GM12891 (cell line): Measurements from ENCODE around the gene UBE2E1.

Source experiments
- POLR2A ChIP-seq: IDR thresholded peaks from 2 replicates; pipeline ENCODE4 v1.6.1; 2011; ENCODE audit warnings: low read depth, low read length, control low read depth
- POLR2AphosphoS5 ChIP-seq: IDR thresholded peaks from 2 replicates; pipeline ENCODE4 v1.6.1; 2011; ENCODE audit warnings: low read depth, low read length, control low read depth
- SPI1 ChIP-seq: IDR thresholded peaks from 2 replicates; pipeline ENCODE4 v1.6.1; 2011; ENCODE audit warnings: low read depth, low read length, control low read depth
- TAF1 ChIP-seq: IDR thresholded peaks from 2 replicates; pipeline ENCODE4 v1.6.1; 2011; ENCODE audit warnings: low read depth, low read length, control low read depth

DNA sequence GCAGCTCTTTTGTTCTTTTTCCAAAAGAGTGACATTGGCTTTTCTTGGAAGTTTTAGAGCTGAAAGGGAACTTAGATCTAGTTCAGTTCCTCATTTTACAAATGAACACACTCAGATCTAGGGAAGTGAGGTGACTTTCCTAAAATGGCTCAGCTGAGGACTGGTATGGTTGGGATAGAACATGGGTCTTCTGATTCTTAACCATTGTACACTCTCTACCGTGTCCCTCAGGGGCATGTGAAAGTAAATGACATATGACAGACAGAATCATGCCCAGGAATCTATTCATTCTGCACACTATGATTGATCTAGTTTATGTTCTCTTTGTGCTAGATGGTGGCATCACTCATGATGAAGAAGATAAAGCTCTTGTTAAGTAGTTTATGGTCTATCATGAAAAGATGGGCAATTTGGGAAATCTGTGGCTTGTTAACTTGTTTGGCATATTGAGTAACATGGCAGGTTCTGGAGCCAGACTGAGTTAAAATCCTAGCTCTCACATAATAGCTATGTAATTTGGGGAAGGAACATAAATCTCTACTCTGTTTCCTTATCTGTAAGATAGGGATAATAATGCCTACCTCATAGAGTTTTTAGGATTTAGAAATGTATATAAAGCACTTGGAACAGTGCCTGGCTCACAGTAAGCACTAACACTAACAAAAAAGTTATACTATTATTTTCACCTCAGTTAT lies 30.9 kb downstream of the UBE2E1 start:
- TF ChIP-seq SPI1 (peak; percentile 85), POLR2AphosphoS5 (no peak), POLR2A (no peak), TAF1 (no peak)
